Measurements from ENCODE around the gene PRKN. TPM values are rescaled to one million over a fixed set of nuclear protein-coding genes. Genes with fewer than 3 reads are reported as not detected.

PRKN gene
- total RNA-seq, 6 experiments from 2014 or later = 0.32 TPM; not detected in 5

DNA sequence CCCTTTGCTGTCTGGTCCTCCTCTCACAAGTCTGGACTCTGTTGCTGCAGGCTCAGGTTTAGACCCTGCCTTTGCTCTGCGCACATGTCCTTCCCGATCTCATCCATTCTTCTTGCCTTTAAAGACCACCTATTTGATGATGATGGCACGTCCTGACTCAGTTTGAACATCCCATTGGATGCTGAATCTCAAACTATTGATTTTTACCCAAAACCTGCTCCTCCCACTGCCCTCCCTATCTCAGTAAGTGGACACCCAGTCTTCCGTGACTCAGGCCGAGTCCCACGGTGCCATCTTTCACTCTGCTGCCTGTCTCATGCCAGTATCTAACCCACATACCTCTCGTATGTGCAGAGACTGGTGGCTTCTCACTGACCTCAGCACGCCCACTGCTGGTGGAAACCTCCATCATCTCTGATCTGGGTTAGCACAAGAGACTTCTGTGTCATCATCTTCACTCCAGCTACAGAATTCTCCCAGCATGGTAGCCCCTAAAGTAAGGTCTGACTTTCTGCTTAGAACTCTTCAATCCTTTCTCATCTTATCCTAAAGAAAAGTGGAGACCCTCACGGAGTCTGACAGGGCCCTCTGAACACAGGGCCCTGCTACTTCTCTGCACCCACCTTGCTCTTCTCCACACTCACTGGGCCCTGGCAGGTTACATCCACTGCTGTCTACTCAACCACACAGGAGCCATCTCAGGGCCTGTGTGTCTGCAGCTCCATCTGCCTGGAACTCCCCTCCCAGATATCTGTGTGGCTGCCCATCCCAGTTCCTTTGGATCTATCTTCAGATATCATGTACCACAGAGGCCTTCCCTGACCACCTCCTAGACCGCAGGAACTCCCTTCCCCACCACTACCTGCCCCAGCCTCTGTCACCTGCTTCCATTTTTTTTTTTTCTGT, 1066.6 kb downstream of the PRKN start:
- no peaks in the 10 kb centered on the region for H3K36me3 Mint-ChIP-seq (ENCODE audit: low read depth)
- H3K27ac Mint-ChIP-seq = no peak overlapping the region
- TF ChIP-seq, protein P1, sequence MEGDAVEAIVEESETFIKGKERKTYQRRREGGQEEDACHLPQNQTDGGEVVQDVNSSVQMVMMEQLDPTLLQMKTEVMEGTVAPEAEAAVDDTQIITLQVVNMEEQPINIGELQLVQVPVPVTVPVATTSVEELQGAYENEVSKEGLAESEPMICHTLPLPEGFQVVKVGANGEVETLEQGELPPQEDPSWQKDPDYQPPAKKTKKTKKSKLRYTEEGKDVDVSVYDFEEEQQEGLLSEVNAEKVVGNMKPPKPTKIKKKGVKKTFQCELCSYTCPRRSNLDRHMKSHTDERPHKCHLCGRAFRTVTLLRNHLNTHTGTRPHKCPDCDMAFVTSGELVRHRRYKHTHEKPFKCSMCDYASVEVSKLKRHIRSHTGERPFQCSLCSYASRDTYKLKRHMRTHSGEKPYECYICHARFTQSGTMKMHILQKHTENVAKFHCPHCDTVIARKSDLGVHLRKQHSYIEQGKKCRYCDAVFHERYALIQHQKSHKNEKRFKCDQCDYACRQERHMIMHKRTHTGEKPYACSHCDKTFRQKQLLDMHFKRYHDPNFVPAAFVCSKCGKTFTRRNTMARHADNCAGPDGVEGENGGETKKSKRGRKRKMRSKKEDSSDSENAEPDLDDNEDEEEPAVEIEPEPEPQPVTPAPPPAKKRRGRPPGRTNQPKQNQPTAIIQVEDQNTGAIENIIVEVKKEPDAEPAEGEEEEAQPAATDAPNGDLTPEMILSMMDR (IDR thresholded peaks at IDR 0.05) = no peak
- no peaks in the 10 kb centered on the region; the same call in 1 of the 2 replicates for H3K27me3 Mint-ChIP-seq (ENCODE audit: insufficient read depth)
- no peaks in the 10 kb centered on the region for H3K4me1 Mint-ChIP-seq (ENCODE audit: low read depth)
- H3K9me3 Mint-ChIP-seq = peaks cover 63% of the 10 kb centered on the region
- DNase-seq = no peak
- no peak overlapping the region for H3K4me3 Mint-ChIP-seq

DNA sequence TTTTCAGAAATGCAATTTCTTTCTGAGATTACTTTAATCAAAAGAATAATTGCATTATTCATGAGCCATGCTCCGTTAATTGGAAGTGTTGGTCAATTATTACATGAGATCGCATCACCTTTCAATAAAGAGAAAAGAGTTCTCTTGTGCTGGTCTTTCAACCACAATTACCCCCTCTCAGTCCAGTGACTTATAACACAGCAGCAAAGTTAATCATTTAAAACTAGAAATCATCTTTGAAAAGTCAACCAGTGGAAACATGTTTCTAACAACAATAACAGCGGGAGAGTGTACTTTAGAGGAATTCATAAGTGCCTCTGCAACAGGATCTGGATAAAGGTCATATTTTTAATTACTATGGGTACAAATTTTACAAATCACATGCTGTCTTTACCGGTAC, 1069.4 kb downstream of the PRKN start:
- DNase-seq = no peak
- Mint-ChIP-seq H3K4me3 (no peak overlapping the region), H3K27ac (no peak overlapping the region), H3K27me3 (ENCODE audit: insufficient read depth) (no peaks in the 10 kb centered on the region; the same call in 1 of the 2 replicates), H3K4me1 (ENCODE audit: low read depth) (no peaks in the 10 kb centered on the region), H3K36me3 (ENCODE audit: low read depth) (no peaks in the 10 kb centered on the region; the same call in 1 of the 2 replicates), H3K9me3 (peaks cover 62% of the 10 kb centered on the region)
- TF ChIP-seq, protein P1 (IDR thresholded peaks at IDR 0.05) = no peak

DNA sequence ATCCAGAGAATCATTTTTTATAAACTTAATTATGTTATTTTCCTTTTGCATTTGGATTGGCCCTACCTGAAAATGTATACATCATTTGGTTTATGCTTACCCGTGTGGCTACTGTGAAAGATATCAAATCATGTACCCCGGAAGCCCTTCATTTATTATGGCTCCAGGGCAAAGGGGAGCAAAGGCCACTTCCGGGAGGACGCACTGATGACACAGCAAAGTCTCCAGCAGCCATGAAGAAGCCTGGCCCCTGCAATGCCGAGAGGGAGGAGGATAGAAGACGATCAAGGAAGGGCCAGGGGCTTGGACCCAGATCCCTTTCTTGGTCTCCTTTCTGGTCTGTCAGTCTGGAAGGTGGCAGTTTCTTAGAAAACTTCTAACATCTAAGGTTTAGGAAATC, 1073.4 kb downstream of the PRKN start:
- TF ChIP-seq, protein P1 (IDR thresholded peaks at IDR 0.05) = no peak
- no peaks in the 10 kb centered on the region for H3K27me3 Mint-ChIP-seq (ENCODE audit: insufficient read depth)
- no peaks in the 10 kb centered on the region for H3K4me1 Mint-ChIP-seq (ENCODE audit: low read depth)
- H3K9me3 Mint-ChIP-seq = peaks cover 32% of the 10 kb centered on the region
- H3K4me3 Mint-ChIP-seq = no peak overlapping the region
- no peaks in the 10 kb centered on the region; the same call in 1 of the 2 replicates for H3K36me3 Mint-ChIP-seq (ENCODE audit: low read depth)
- DNase-seq = no peak
- no peak overlapping the region for H3K27ac Mint-ChIP-seq

DNA sequence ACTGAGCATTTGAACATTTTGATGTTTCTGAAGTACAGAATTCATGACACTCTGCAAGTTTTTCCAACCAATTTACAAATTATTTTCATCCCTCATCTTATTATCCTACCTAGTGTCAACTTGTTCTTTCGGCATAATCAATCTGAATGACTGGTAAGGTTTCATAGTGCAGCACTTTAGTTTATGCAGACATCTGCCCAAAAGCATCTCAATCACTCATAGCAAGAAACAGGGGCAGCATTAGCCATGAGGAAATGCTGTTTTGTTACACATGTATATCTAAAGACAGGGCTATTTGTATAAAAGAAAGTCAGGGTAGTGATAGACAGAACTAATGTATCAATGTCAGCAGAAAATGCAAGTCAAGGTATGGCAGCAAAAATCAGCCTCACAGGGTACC, 1075.6 kb downstream of the PRKN start:
- no peaks in the 10 kb centered on the region for H3K27me3 Mint-ChIP-seq (ENCODE audit: insufficient read depth)
- H3K4me3 Mint-ChIP-seq = no peak overlapping the region
- DNase-seq = no peak
- TF ChIP-seq, protein P1 (IDR thresholded peaks at IDR 0.05) = no peak
- no peaks in the 10 kb centered on the region; the same call in 1 of the 2 replicates for H3K36me3 Mint-ChIP-seq (ENCODE audit: low read depth)
- peaks cover 26% of the 10 kb centered on the region for H3K9me3 Mint-ChIP-seq
- no peak overlapping the region for H3K27ac Mint-ChIP-seq
- H3K4me1 Mint-ChIP-seq (ENCODE audit: low read depth) = no peaks in the 10 kb centered on the region

DNA sequence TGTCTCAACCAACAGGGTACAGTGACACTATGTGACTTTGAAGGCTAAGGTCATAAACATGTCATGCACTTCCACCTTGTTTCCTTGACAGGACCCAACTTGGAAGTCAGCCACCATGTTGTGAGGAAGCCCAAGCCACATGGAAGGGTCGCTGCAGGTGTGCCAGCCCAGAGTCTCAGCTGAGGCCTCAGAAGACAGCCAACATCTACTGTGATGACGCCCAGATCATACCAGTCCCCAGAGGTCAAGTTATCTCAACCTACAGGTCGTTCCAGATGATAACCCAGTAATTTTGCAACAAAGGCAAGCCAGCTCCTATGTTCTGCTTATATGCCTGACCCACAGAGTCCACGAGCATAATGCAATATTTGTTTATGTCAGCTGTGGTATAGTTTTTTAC, 1077.7 kb downstream of the PRKN start:
- TF ChIP-seq, protein P1 (IDR thresholded peaks at IDR 0.05) = no peak

More for the DNA sequence above, 1077.7 kb downstream of the PRKN start:
- no peaks in the 10 kb centered on the region for H3K27me3 Mint-ChIP-seq (ENCODE audit: insufficient read depth)
- H3K36me3 Mint-ChIP-seq (ENCODE audit: low read depth) = no peaks in the 10 kb centered on the region; the same call in 1 of the 2 replicates
- peaks cover 16% of the 10 kb centered on the region for H3K9me3 Mint-ChIP-seq
- H3K4me1 Mint-ChIP-seq (ENCODE audit: low read depth) = no peaks in the 10 kb centered on the region
- H3K27ac Mint-ChIP-seq = no peak overlapping the region
- DNase-seq = no peak
- no peak overlapping the region for H3K4me3 Mint-ChIP-seq
